SU-DHL-6 (cell line): ENCODE results near the gene ARHGEF4.

Source experiments
- H2AFZ ChIP-seq: fragments of 200-600 bp; sonication (generic); 2 replicates; pipeline ENCODE4 v1.6.1; 2014; ENCODE audit warnings: low read depth, mild to moderate bottlenecking, moderate library complexity, mixed read lengths, antibody characterized with exemption, low read length; ENCODE audit not compliant: severe bottlenecking
- H3F3A ChIP-seq: fragments of 200-600 bp; shearing (Covaris generic); 2 replicates; pipeline ENCODE4 v1.6.0; 2016; ENCODE audit warnings: antibody characterized with exemption, mild to moderate bottlenecking; ENCODE audit not compliant: insufficient read depth
- H3K27ac ChIP-seq: fragments of 200-600 bp; sonication (generic); 2 replicates; pipeline ENCODE4 v1.5.1; 2016; ENCODE audit warnings: low read depth, mild to moderate bottlenecking, low read length, moderate library complexity, mixed read lengths
- H3K27me3 ChIP-seq: fragments of 200-600 bp; sonication (generic), shearing (Covaris generic); 2 replicates; pipeline ENCODE4 v1.6.0; 2014; ENCODE audit warnings: mild to moderate bottlenecking, low read length
- H3K36me3 ChIP-seq: fragments of 200-600 bp; sonication (generic); 2 replicates; pipeline ENCODE4 v1.6.1; 2014; ENCODE audit warnings: mild to moderate bottlenecking, low read length, mixed read lengths
- H3K4me2 ChIP-seq: fragments of 300-600, 200-600 bp; shearing (Covaris generic), sonication (generic); 2 replicates; pipeline ENCODE4 v1.6.0; 2014; ENCODE audit warnings: low read length, low read depth, mild to moderate bottlenecking; ENCODE audit not compliant: poor library complexity, severe bottlenecking
- H3K4me3 ChIP-seq: fragments of 200-600 bp; sonication (generic); 2 replicates; pipeline ENCODE4 v1.5.1; 2014; ENCODE audit warnings: antibody characterized with exemption, low read length, mild to moderate bottlenecking, mixed read lengths; ENCODE audit not compliant: insufficient read depth, poor library complexity, severe bottlenecking
- H3K79me2 ChIP-seq: fragments of 200-600 bp; sonication (generic); 2 replicates; pipeline ENCODE4 v1.6.1; 2014; ENCODE audit warnings: mild to moderate bottlenecking, low read length, moderate library complexity; ENCODE audit not compliant: insufficient read depth
- H3K9ac ChIP-seq: fragments of 200-600 bp; sonication (generic); 2 replicates; pipeline ENCODE4 v1.7.0; 2014; ENCODE audit warnings: mild to moderate bottlenecking, low read length
- H3K9me2 ChIP-seq: fragments of 200-600 bp; sonication (generic); replicated peaks from 2 replicates; pipeline ENCODE4 v1.6.1; 2014; ENCODE audit warnings: low read length; ENCODE audit not compliant: insufficient read depth
- H3K9me3 ChIP-seq: fragments of 200-600 bp; sonication (generic); 2 replicates; pipeline ENCODE4 v1.6.1; 2014; ENCODE audit warnings: low read length, mixed read lengths; ENCODE audit not compliant: insufficient read depth
- H4K20me1 ChIP-seq: fragments of 200-600 bp; sonication (generic); 2 replicates; pipeline ENCODE4 v1.6.1; 2014; ENCODE audit warnings: low read depth, mild to moderate bottlenecking, antibody characterized with exemption, low read length, moderate library complexity, mixed read lengths
- EZH2phosphoT487 ChIP-seq: fragments of 200-600 bp; sonication (generic), shearing (Covaris generic); conservative IDR thresholded peaks from 2 replicates; pipeline ENCODE4 v1.6.1; 2018; ENCODE audit warnings: mild to moderate bottlenecking, antibody characterized with exemption, low read length, moderate library complexity, mixed read lengths
- TF ChIP-seq, protein P1 (sequence below): fragments of 200-600 bp; sonication (generic); IDR thresholded peaks from one replicate; pipeline ENCODE4 v1.5.1; 2017; ENCODE audit warnings: antibody characterized with exemption, mild to moderate bottlenecking, low read length, moderate library complexity; ENCODE audit not compliant: insufficient read depth, poor library complexity, severe bottlenecking

The ARHGEF4 gene

DNA sequence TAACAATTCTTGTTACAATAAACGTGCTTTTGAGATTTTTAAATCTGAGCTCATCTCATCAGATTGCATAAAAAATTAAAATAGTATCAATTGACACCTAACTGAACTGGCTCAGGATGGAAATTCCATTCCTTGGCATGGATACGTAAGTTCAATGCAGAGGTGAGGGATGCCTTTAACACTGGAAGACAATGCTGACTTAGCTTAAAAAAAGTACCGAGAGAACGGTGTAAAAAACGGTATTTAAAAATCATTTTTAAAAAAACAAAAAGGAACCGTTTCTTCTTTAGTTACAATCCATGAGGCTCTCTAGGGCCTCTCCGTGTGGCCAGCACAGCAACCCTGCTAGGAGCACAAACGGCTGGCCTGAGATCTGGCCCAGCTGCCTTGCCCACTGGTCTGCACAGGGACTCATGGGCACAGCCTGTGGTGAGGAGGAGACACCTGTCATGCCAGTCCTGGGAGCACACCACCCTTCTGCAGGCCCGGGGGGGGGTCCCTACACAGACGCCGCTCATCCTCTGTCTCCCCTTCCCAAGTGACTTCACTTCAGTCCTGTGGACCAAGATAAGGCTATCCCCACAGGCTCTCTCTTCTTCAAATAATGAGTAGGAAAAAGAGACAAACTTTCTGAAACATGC, 211.3 kb downstream of the ARHGEF4 start:
- no peaks in the 10 kb centered on the region for H3K79me2 ChIP-seq
- TF ChIP-seq, protein P1, sequence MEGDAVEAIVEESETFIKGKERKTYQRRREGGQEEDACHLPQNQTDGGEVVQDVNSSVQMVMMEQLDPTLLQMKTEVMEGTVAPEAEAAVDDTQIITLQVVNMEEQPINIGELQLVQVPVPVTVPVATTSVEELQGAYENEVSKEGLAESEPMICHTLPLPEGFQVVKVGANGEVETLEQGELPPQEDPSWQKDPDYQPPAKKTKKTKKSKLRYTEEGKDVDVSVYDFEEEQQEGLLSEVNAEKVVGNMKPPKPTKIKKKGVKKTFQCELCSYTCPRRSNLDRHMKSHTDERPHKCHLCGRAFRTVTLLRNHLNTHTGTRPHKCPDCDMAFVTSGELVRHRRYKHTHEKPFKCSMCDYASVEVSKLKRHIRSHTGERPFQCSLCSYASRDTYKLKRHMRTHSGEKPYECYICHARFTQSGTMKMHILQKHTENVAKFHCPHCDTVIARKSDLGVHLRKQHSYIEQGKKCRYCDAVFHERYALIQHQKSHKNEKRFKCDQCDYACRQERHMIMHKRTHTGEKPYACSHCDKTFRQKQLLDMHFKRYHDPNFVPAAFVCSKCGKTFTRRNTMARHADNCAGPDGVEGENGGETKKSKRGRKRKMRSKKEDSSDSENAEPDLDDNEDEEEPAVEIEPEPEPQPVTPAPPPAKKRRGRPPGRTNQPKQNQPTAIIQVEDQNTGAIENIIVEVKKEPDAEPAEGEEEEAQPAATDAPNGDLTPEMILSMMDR: no peak
- TF ChIP-seq EZH2phosphoT487: no peak
- no peak overlapping the region for H2AFZ ChIP-seq
- no peaks in the 10 kb centered on the region for H3K9me2 ChIP-seq
- H3K27ac ChIP-seq: no peak overlapping the region
- no peaks in the 10 kb centered on the region for H3K27me3 ChIP-seq
- peaks cover 22% of the 10 kb centered on the region; the same call in 1 of the 2 replicates for H3K36me3 ChIP-seq
- H3F3A ChIP-seq: no peaks in the 10 kb centered on the region
- H3K9ac ChIP-seq: no peak overlapping the region
- H3K9me3 ChIP-seq: no peaks in the 10 kb centered on the region
- H3K4me3 ChIP-seq: no peak overlapping the region
- H4K20me1 ChIP-seq: peaks cover 6% of the 10 kb centered on the region; the same call in 1 of the 2 replicates
- H3K4me2 ChIP-seq: no peak overlapping the region

DNA sequence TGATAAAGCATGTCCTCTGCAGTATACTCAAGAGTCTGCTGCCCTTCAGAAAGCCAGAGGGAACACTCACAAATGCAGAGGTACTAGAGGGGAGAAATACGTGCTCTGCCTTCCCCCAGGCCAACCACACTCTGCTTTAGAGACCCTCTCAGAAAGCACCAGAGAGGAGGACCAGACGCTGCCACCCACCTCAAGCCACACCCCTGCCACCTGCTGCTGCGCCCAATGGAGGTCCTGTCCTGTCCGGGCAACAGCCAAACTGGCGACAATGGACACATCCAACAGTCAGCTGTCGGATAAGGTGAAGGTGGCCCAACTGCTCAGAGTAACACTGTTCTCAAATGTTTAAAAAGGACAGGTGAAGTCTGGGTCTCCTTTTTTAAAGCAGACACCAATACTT, 211.9 kb downstream of the ARHGEF4 start:
- H4K20me1 ChIP-seq: peaks cover 9% of the 10 kb centered on the region; the same call in 1 of the 2 replicates
- no peaks in the 10 kb centered on the region for H3K9me3 ChIP-seq
- H3K4me3 ChIP-seq: no peak overlapping the region
- H3K9ac ChIP-seq: no peak overlapping the region
- H3K27me3 ChIP-seq: no peaks in the 10 kb centered on the region
- H2AFZ ChIP-seq: no peak overlapping the region
- H3K79me2 ChIP-seq: no peaks in the 10 kb centered on the region
- H3K4me2 ChIP-seq: no peak overlapping the region
- no peaks in the 10 kb centered on the region for H3F3A ChIP-seq
- no peaks in the 10 kb centered on the region for H3K9me2 ChIP-seq
- peaks cover 27% of the 10 kb centered on the region; the same call in 1 of the 2 replicates for H3K36me3 ChIP-seq
- no peak overlapping the region for H3K27ac ChIP-seq
- TF ChIP-seq, protein P1: no peak
- no peak for TF ChIP-seq EZH2phosphoT487

DNA sequence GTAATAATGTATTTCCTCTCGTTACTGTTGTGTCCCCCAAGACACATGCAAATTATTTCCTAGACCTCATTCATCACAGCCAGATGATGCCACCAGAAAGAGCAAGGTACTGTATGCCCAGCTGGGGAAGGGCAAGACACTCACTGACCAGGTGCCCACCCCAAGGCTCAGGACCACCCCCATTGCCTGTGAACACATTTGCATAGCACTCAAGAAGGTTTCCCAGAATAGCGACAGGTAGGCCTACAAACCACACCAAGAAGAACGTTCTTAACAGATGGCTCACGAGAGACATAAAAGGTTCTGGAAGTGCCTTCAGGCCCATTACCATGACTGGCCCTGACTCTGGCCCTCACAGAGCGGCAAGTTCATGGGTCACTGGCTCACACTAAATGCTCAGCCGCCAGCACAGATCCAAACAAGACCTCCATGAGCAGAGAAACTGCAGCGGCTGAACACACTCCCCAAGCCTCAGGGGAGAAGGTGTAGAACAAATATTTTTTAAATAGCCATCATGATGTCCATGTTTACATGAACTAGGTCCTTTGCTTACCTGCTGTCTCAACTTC, 212.5 kb downstream of the ARHGEF4 start:
- Histone ChIP-seq H3K9me2 (no peaks in the 10 kb centered on the region), H3K79me2 (no peaks in the 10 kb centered on the region), H3K9me3 (no peaks in the 10 kb centered on the region), H2AFZ (no peak overlapping the region), H3K4me3 (no peak overlapping the region), H3K36me3 (peaks cover 27% of the 10 kb centered on the region; the same call in 1 of the 2 replicates), H3F3A (no peaks in the 10 kb centered on the region), H3K27me3 (no peaks in the 10 kb centered on the region), H3K4me2 (no peak overlapping the region), H4K20me1 (peaks cover 9% of the 10 kb centered on the region; the same call in 1 of the 2 replicates), H3K9ac (no peak overlapping the region), H3K27ac (no peak overlapping the region)
- TF ChIP-seq, protein P1: no peak
- no peak for TF ChIP-seq EZH2phosphoT487
